GM21390 (cell line): ENCODE data around the gene SPRR5.

Source experiments
- ATAC-seq: cut with Tn5 transposase; IDR thresholded peaks from one replicate; pipeline ENCODE4 v1.9.1; 2021; ENCODE audit not compliant: unreplicated experiment

SPRR5 gene

DNA sequence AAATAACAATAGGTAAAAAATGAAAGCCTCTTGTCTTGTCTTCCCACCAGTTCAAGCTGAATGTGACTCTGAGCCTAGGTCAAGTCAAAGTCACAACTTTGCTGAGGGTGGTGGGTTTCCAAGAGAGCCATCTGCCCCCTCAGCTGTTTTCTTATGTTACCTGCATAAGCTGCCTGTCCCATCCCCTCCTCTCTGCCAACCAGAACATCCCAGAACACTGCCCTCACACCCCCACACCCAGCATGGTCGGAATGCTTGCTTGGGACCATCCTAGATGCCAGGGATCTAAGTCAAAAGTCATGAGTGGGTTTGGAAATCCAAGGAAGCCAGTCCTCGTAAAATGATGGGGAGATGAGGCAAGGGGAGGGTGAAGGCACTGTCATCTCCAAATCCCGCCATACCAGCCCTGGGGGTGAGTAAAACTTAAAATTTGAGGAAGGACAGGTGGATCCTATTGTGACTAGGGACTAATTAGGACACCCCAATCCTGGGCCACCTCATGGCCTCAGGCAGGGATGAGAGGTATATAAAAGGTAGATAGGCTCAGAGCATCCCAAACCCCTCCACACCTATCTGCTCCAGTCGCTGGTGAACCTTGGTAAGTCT is at the start of gene SPRR5:
Gene SPRR5 (plus strand): TSS at position 556 of the 606 bp plus-strand sequence. CDS start 1,349 bp downstream, outside the sequence.
- no peak for ATAC-seq

DNA sequence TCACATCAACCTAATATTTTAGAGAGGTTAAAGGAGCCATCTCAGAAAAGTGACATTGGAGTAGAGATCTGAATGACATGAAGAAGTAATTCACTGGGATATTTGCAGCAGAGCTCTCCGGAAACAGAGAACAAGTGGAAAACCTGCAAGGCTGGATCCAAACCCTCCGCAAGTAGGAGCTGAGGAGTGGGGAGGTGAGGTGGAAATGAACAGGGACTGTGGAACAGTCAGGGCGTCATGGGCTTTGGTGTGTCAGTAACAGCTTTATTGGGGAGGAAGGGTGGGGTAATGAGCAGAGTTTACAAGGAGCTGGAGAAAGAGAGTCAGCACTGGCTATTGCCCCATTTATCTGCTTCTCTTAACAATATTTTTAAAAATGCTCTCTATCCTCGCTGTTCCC is 48.0 kb upstream of the SPRR5 start:
- ATAC-seq: no peak

DNA sequence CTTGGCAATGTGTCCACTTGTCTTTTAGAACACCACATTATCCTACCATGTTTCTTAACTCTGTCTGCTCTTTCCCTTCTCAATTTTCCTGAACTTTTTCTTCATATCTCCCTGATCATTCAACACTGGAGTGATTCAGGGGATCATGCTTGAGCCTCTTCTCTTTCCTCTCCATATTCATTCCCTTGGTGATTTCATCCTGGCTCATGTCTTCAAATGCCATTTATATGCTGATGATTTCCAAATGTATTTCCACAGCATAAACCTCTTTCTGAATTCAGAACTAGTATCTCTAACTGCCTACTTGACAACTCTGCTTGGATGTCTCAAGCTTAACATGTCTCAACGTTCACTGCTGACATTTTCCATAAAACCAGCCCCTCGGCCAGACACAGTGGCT is 47.1 kb upstream of the SPRR5 start:
- no peak for ATAC-seq

- no peak for ATAC-seq
These were observed 45.4 kb upstream of the SPRR5 start for GRCh38 chr1:152901631-152902030.

GRCh38 chr1:152902636-152903035 is 44.4 kb upstream of the SPRR5 start:
- no peak for ATAC-seq

GRCh38 chr1:152904688-152905440 is 42.1 kb upstream of the SPRR5 start:
- no peak for ATAC-seq

- ATAC-seq: no peak
These were observed 40.9 kb upstream of the SPRR5 start for GRCh38 chr1:152906023-152906565.

GRCh38 chr1:152907686-152908601 is 39.1 kb upstream of the SPRR5 start, which contains the start of gene IVL:
Gene IVL (plus strand): TSS chr1:152908546. CDS start chr1:152909798, 1,252 bp downstream.
- peak; percentile 44 for ATAC-seq

- no peak for ATAC-seq
These were observed 37.8 kb upstream of the SPRR5 start for GRCh38 chr1:152909206-152909605.

DNA sequence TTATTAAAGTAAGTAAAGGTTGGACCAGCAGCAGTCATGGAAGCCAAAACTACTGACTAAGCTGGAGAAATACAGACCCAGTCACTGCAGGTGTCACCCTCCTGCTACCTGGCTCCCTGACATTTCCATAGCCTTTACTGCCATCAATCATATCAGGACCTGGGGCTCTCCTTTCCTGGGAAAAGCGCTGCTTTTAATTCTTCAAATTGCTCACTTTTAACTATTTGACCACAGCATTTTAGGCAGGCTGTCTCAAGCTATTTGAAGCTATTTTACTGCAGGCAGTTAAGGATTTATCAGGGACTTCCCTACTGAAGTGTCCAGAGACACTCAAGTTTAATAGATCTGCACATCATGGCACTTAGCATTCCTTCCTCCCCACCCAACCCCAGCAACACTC is 34.5 kb upstream of the SPRR5 start:
- no peak for ATAC-seq

- no peak for ATAC-seq
These were observed 34.1 kb upstream of the SPRR5 start for GRCh38 chr1:152912900-152913299.

- no peak for ATAC-seq
These were observed 29.2 kb upstream of the SPRR5 start for GRCh38 chr1:152917794-152918193.

- no peak for ATAC-seq
These were observed 27.9 kb upstream of the SPRR5 start for GRCh38 chr1:152919071-152919470.

DNA sequence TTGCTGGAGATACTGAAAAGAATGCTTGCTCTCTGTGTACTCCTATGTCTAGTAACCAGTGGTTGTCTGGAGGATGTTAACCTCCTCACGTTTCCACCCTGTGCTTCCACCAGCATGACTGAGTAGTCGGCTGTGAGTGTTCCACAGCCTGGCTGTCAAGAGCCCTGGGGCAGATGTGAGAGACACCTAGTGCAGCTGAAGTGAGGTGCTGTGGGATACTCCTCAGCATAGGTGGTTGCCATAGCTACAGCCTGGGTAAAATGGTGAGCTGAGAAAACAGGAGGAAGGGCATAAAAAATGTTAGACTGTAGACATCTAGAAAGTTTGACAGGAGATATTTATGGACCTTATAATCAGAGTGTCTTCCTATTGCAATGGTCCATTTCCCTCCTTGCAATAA is 22.8 kb upstream of the SPRR5 start:
- ATAC-seq: no peak

- no peak for ATAC-seq
These were observed 20.9 kb upstream of the SPRR5 start for GRCh38 chr1:152926091-152926490.

GRCh38 chr1:152928671-152929070 is 18.3 kb upstream of the SPRR5 start:
- ATAC-seq: no peak

DNA sequence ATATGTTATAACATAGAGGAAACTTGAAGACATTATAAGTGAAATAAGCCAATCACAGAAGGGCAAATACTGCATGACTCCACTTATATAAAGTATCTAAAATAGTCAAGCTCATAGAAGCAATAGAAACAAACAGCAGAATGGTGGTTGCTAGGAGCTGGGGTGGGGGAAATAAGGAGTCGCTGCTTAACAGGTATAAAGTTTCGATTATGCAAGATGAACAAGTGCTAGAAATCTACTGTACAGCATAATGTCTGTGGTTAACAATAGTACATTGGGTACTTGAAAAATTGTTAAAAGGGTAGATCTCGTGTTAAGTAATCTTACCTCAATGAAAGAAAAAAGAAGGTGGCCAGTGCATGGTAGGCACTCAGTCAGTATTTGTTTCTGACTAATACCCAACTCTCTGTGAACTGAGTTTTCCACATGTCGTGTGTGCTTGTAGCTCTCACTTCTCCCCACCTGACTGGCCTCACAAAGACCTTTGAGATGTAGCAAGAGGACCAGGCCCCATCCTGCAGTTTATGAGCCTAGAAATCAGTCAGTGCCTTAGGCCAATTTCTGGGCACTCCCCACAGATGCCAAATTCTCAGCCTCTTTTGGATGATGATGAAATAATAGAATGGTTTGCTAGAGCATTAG is 14.7 kb upstream of the SPRR5 start:
- no peak for ATAC-seq

- no peak for ATAC-seq
These were observed 13.8 kb upstream of the SPRR5 start for GRCh38 chr1:152933196-152933595.

- ATAC-seq: no peak
These were observed 6.4 kb upstream of the SPRR5 start for GRCh38 chr1:152940614-152941013.

DNA sequence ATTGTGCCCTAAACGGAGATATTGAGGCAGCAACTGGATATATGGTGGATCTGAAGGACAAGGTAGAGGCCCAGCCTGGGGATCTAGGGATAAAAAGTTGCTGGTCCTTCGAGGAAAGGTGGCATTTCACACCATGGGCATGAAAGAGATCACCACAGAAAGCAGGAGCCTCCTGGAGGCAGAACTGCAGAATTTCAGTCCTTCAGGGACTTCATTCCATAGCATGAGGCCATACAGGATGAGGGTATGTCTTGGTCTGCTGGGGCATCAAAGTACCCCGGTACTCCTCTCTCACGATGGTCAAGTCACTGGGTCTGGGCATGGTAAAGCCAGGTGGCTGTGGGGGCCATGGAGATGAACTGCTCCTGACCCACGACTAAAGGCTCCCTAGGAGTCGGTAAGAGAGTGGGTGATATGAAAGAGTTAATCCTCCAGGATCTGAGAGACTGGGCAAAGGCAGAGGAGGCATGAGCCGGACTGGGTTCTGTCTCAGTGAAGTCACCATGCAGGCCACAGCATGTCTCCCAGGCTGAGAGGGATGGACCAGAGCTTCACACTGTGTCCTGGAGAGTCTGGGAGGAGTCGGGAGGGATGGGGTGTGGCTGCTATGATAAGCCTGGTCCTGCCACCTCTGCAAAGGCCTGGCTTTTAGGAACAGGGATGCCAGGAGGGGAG is 5.8 kb upstream of the SPRR5 start:
- no peak for ATAC-seq
